Uterus (tissue), 2 donors: Measurements from ENCODE around the gene IL17A.

Experiments used
- CTCF ChIP-seq, 4 experiments: fragments of 200-600 bp in 2 of 4; fragments of 450-650 bp in 2 of 4; sonication (generic) in 2 of 4; IDR thresholded peaks; one replicate each; pipeline ENCODE4 v1.5.1; 2016 to 2019; ENCODE audit warnings: antibody characterized with exemption in 4 of 4, mild to moderate bottlenecking in 2 of 4, moderate library complexity in 1 of 4
- POLR2A ChIP-seq, 2 donors: fragments of 450-650 bp; IDR thresholded peaks; one replicate each; pipeline ENCODE4 v1.6.1; 2016; ENCODE audit warnings: antibody characterized with exemption in 2 of 2, mild to moderate bottlenecking in 1 of 2, moderate library complexity in 1 of 2

- TF ChIP-seq CTCF (IDR thresholded peaks at IDR 0.05): no peak
- TF ChIP-seq POLR2A (IDR thresholded peaks at IDR 0.05): no peak
Measured at GRCh38 chr6:52160472-52161104, 25.6 kb upstream of the IL17A start.
